ENCODE results near the gene MAP3K4. TPM values are rescaled to one million over a fixed set of nuclear protein-coding genes. Genes with fewer than 3 reads are reported as not detected.

MAP3K4 gene
- total and polyA plus RNA-seq, 2 of the 4 experiments (the other 2 are of a cell fraction) = 11.5 to 20.4 TPM

DNA sequence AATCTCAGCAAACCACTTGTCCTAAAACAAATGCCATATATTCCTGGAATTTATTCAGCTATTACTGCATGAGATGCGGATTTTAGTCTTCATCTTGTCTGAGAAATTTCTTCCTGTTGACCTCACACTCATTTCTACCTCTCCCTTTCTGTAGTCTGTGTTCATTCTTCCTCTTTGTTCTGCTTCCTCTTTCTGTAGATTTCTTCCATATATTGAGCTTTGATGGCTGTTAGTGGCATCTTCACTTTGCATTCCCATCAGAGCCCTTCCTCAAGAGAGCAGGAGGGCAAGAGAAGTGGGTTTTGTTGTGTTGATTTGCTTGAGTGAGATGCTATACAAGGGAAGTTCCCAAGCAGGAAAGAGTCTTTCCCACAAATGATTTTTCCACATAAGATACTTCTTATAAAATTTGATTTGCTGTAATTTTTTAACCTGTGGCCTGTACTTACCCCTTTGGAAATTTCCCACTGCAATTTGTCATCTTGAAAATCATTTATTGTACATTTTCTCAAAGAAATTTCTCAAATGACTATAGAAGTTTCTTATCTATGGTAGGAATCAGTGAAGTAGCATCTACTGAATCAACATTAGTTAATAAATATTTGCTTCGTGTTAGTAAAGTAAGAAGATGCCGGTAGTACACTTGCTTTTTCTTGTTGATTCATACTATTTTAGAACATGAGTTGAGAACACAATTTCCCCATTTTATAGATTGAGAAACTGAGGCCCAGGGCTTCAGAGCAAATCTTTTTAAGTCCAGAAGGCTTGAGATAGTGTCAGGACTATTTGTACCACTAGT is 43.8 kb downstream of the MAP3K4 start:
- H3K23ac ChIP-seq (ENCODE audit: low read depth, low read length) = no peak overlapping the region
- H2BK20ac ChIP-seq (ENCODE audit: low read depth, low read length) = no peak overlapping the region
- no peak for ATAC-seq (ENCODE audit: low read depth)
- no peak for TF ChIP-seq NFE2L2 (IDR thresholded peaks at IDR 0.05; ENCODE audit: low read depth, low read length)
- TF ChIP-seq CEBPB (IDR thresholded peaks at IDR 0.05; ENCODE audit: low read depth, low read length) = no peak
- no peak for TF ChIP-seq RFX5 (IDR thresholded peaks at IDR 0.05; ENCODE audit: low read depth, low read length)
- no peak for TF ChIP-seq MXI1 (IDR thresholded peaks at IDR 0.05; ENCODE audit: borderline replicate concordance, low read depth, low read length)
- TF ChIP-seq SMC3 (IDR thresholded peaks at IDR 0.05; ENCODE audit: low read depth, low read length) = no peak
- TF ChIP-seq MAZ (IDR thresholded peaks at IDR 0.05; ENCODE audit: borderline replicate concordance, low read depth, low read length) = no peak
- TF ChIP-seq POLR2A (IDR thresholded peaks at IDR 0.05; ENCODE audit: low read depth, low read length) = no peak
- TF ChIP-seq MAFK (IDR thresholded peaks at IDR 0.05; ENCODE audit: low read depth, low read length) = no peak
- no peak for TF ChIP-seq RAD21 (IDR thresholded peaks at IDR 0.05; ENCODE audit: low read length)
- no peak for TF ChIP-seq BHLHE40 (IDR thresholded peaks at IDR 0.05; ENCODE audit: low read depth, low read length)
- TF ChIP-seq, protein P1, sequence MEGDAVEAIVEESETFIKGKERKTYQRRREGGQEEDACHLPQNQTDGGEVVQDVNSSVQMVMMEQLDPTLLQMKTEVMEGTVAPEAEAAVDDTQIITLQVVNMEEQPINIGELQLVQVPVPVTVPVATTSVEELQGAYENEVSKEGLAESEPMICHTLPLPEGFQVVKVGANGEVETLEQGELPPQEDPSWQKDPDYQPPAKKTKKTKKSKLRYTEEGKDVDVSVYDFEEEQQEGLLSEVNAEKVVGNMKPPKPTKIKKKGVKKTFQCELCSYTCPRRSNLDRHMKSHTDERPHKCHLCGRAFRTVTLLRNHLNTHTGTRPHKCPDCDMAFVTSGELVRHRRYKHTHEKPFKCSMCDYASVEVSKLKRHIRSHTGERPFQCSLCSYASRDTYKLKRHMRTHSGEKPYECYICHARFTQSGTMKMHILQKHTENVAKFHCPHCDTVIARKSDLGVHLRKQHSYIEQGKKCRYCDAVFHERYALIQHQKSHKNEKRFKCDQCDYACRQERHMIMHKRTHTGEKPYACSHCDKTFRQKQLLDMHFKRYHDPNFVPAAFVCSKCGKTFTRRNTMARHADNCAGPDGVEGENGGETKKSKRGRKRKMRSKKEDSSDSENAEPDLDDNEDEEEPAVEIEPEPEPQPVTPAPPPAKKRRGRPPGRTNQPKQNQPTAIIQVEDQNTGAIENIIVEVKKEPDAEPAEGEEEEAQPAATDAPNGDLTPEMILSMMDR (conservative IDR thresholded peaks at IDR 0.05; ENCODE audit: low read depth, low read length) = no peak
- TF ChIP-seq, protein P2, sequence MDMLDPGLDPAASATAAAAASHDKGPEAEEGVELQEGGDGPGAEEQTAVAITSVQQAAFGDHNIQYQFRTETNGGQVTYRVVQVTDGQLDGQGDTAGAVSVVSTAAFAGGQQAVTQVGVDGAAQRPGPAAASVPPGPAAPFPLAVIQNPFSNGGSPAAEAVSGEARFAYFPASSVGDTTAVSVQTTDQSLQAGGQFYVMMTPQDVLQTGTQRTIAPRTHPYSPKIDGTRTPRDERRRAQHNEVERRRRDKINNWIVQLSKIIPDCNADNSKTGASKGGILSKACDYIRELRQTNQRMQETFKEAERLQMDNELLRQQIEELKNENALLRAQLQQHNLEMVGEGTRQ (IDR thresholded peaks at IDR 0.05; ENCODE audit: low read depth, low read length) = no peak
- TF ChIP-seq FOS (IDR thresholded peaks at IDR 0.05; ENCODE audit: low read depth, low read length) = no peak
- TF ChIP-seq, protein P3, sequence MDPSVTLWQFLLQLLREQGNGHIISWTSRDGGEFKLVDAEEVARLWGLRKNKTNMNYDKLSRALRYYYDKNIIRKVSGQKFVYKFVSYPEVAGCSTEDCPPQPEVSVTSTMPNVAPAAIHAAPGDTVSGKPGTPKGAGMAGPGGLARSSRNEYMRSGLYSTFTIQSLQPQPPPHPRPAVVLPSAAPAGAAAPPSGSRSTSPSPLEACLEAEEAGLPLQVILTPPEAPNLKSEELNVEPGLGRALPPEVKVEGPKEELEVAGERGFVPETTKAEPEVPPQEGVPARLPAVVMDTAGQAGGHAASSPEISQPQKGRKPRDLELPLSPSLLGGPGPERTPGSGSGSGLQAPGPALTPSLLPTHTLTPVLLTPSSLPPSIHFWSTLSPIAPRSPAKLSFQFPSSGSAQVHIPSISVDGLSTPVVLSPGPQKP (IDR thresholded peaks at IDR 0.05; ENCODE audit: borderline replicate concordance, low read depth, low read length) = no peak
- no peak for TF ChIP-seq RCOR1 (IDR thresholded peaks at IDR 0.05; ENCODE audit: insufficient replicate concordance, low read length)
- peaks cover 11% of the 10 kb centered on the region for H3K4me1 ChIP-seq (ENCODE audit: control insufficient read depth, insufficient read depth, low read length)
- no peak for DNase-seq
- no peak overlapping the region for H2BK15ac ChIP-seq (ENCODE audit: low read depth, low read length)
- H4K91ac ChIP-seq (ENCODE audit: insufficient read depth, low read depth, low read length) = no peak overlapping the region
- H3K18ac ChIP-seq (ENCODE audit: low read depth, low read length) = no peak overlapping the region
- H4K5ac ChIP-seq (ENCODE audit: low read depth, low read length) = no peak overlapping the region
- no peak overlapping the region; the same call in 1 of the 2 replicates for H2AK5ac ChIP-seq (ENCODE audit: low read depth, low read length)
- no TSS peak for BruUV-seq (replicated peaks)
- H3K9ac ChIP-seq (ENCODE audit: low read depth, low read length) = no peak overlapping the region
- H2BK5ac ChIP-seq (ENCODE audit: low read depth, low read length, poor library complexity, severe bottlenecking) = no peak overlapping the region
- H3K4me2 ChIP-seq (ENCODE audit: low read depth, low read length) = no peak overlapping the region
- no peak overlapping the region for H3K27ac ChIP-seq (ENCODE audit: insufficient read depth, low read length)
- intact Hi-C loops (cut with micrococcal nuclease) = loop anchor here (10.0 kb wide), 1 partner anchor 199 kb away; no protein-coding TSS in a partner anchor
- POLR2A ChIA-PET (ENCODE audit: unreplicated experiment) = no interaction called here
- H3K9me3 ChIP-seq (ENCODE audit: control insufficient read depth, insufficient read depth, low read length) = no peaks in the 10 kb centered on the region
- H3K4me3 ChIP-seq (ENCODE audit: insufficient read depth, low read depth, low read length) = no peak overlapping the region
- dilution Hi-C loops (cut with HindIII; ENCODE audit: low sequenced_read_pairs, unreplicated experiment) = no loop called here
- CTCF ChIA-PET = no interaction called here
- H2BK120ac ChIP-seq (ENCODE audit: low read depth, low read length) = no peak overlapping the region
- peaks cover 7 to 21% of the 10 kb centered on the region in 2 experiments; a peak in 3 of 4 replicates for H3K79me1 ChIP-seq (ENCODE audit: low read depth in 1 of 2, low read length in 2 of 2)
- peaks cover 3% of the 10 kb centered on the region for H3K36me3 ChIP-seq (ENCODE audit: control insufficient read depth, insufficient read depth, low read length)
- peaks cover 11% of the 10 kb centered on the region for H4K20me1 ChIP-seq (ENCODE audit: insufficient read depth, low read length)
- no peak overlapping the region for H3K56ac ChIP-seq (ENCODE audit: extremely low read depth, insufficient read depth, low read length)
- no CpG with 5 or more reads among the region's 3 CpGs for WGBS, 2 experiments (ENCODE audit: extremely low coverage in 2 of 2, insufficient read length in 1 of 2)
- no peak overlapping the region for H3K14ac ChIP-seq (replicated peaks; ENCODE audit: low read depth, low read length)
- no peak overlapping the region for H3K4ac ChIP-seq (ENCODE audit: low read depth, low read length)
- in situ Hi-C loops (cut with MboI; ENCODE audit: low sequenced_read_pairs) = no loop called here
- no peaks in the 10 kb centered on the region for H3K27me3 ChIP-seq (ENCODE audit: control insufficient read depth, insufficient read depth, low read length)
- no peak overlapping the region for H4K8ac ChIP-seq (ENCODE audit: low read depth in 2 of 2, low read length in 2 of 2)
- peaks cover 8% of the 10 kb centered on the region for H3K9me1 ChIP-seq (ENCODE audit: insufficient read depth, low read length)
- no peak overlapping the region for H2AFZ ChIP-seq (replicated peaks; ENCODE audit: low read length, poor library complexity)
- H2AK9ac ChIP-seq (replicated peaks; ENCODE audit: low read depth, low read length, poor library complexity) = no peak overlapping the region
